ENCODE measurements around the gene NEU2. TPM values are rescaled to one million over a fixed set of nuclear protein-coding genes. Genes with fewer than 3 reads are reported as not detected.
A peak's percentile ranks its signal among the peaks of the same experiment; 100 is the strongest.

NEU2 gene
- total RNA-seq, 1 donor from 2014 or later = not detected

GRCh38 chr2:232986155-232986554, 46.3 kb upstream of the NEU2 start:
- no peak overlapping the region for H3K27ac Mint-ChIP-seq (ENCODE audit: unreplicated experiment)
- H3K4me1 Mint-ChIP-seq (ENCODE audit: unreplicated experiment) = peaks cover 18% of the 10 kb centered on the region
- H3K36me3 Mint-ChIP-seq (ENCODE audit: unreplicated experiment) = no peaks in the 10 kb centered on the region
- peaks cover 16% of the 10 kb centered on the region for H3K27me3 Mint-ChIP-seq (ENCODE audit: unreplicated experiment)
- peaks cover 9% of the 10 kb centered on the region for H3K9me3 Mint-ChIP-seq (ENCODE audit: unreplicated experiment)
- no peak for DNase-seq (ENCODE audit: extremely low spot score, unreplicated experiment)
- H3K4me3 Mint-ChIP-seq (ENCODE audit: unreplicated experiment) = no peak overlapping the region
- no peak for TF ChIP-seq CTCF (IDR thresholded peaks at IDR 0.05)

- DNase-seq (ENCODE audit: extremely low spot score, unreplicated experiment) = no peak
- Mint-ChIP-seq H3K9me3 (ENCODE audit: unreplicated experiment) (peaks cover 12% of the 10 kb centered on the region), H3K27ac (ENCODE audit: unreplicated experiment) (no peak overlapping the region), H3K4me1 (ENCODE audit: unreplicated experiment) (peaks cover 7% of the 10 kb centered on the region), H3K36me3 (ENCODE audit: unreplicated experiment) (no peaks in the 10 kb centered on the region), H3K4me3 (ENCODE audit: unreplicated experiment) (no peak overlapping the region), H3K27me3 (ENCODE audit: unreplicated experiment) (no peaks in the 10 kb centered on the region)
- TF ChIP-seq CTCF (IDR thresholded peaks at IDR 0.05) = no peak
These were observed 39.1 kb upstream of the NEU2 start for GRCh38 chr2:232993231-232993821.

- Mint-ChIP-seq H3K9me3 (ENCODE audit: unreplicated experiment) (peaks cover 10% of the 10 kb centered on the region), H3K27ac (ENCODE audit: unreplicated experiment) (no peak overlapping the region), H3K4me3 (ENCODE audit: unreplicated experiment) (no peak overlapping the region), H3K27me3 (ENCODE audit: unreplicated experiment) (no peaks in the 10 kb centered on the region), H3K4me1 (ENCODE audit: unreplicated experiment) (no peaks in the 10 kb centered on the region), H3K36me3 (ENCODE audit: unreplicated experiment) (no peaks in the 10 kb centered on the region)
- no peak for TF ChIP-seq CTCF (IDR thresholded peaks at IDR 0.05)
- DNase-seq (ENCODE audit: extremely low spot score, unreplicated experiment) = peak; percentile 56
These were observed 38.0 kb upstream of the NEU2 start for GRCh38 chr2:232994446-232994845.

GRCh38 chr2:232997749-232998665, 34.5 kb upstream of the NEU2 start:
- no peak for TF ChIP-seq CTCF (IDR thresholded peaks at IDR 0.05)

GRCh38 chr2:232998666-232998985, 33.8 kb upstream of the NEU2 start:
- peak; percentile 73 for DNase-seq (ENCODE audit: extremely low spot score, unreplicated experiment)
- no peaks in the 10 kb centered on the region for H3K4me1 Mint-ChIP-seq (ENCODE audit: unreplicated experiment)
- no peak overlapping the region for H3K27ac Mint-ChIP-seq (ENCODE audit: unreplicated experiment)
- H3K27me3 Mint-ChIP-seq (ENCODE audit: unreplicated experiment) = no peaks in the 10 kb centered on the region
- TF ChIP-seq CTCF (IDR thresholded peaks at IDR 0.05) = no peak
- H3K4me3 Mint-ChIP-seq (ENCODE audit: unreplicated experiment) = no peak overlapping the region
- H3K9me3 Mint-ChIP-seq (ENCODE audit: unreplicated experiment) = peaks cover 1% of the 10 kb centered on the region
- H3K36me3 Mint-ChIP-seq (ENCODE audit: unreplicated experiment) = no peaks in the 10 kb centered on the region

More at GRCh38 chr2:232997749-232998665, 34.5 kb upstream of the NEU2 start:
- Mint-ChIP-seq H3K4me1 (ENCODE audit: unreplicated experiment) (no peaks in the 10 kb centered on the region), H3K27ac (ENCODE audit: unreplicated experiment) (no peak overlapping the region), H3K27me3 (ENCODE audit: unreplicated experiment) (no peaks in the 10 kb centered on the region), H3K4me3 (ENCODE audit: unreplicated experiment) (no peak overlapping the region), H3K9me3 (ENCODE audit: unreplicated experiment) (peaks cover 7% of the 10 kb centered on the region), H3K36me3 (ENCODE audit: unreplicated experiment) (no peaks in the 10 kb centered on the region)
- peak; percentile 77 for DNase-seq (ENCODE audit: extremely low spot score, unreplicated experiment)

Data from osteocyte (in vitro differentiated cells).